GM11168 (cell line): ENCODE measurements around the gene NFYA.

Source experiments
- in situ Hi-C: fragments of 300-500 bp; cut with MboI; formaldehyde crosslinking; loops from one replicate; pipeline ENCODE4 v1.12.0; 2022; ENCODE audit warnings: low sequenced_read_pairs; ENCODE audit not compliant: unreplicated experiment

Gene NFYA

DNA sequence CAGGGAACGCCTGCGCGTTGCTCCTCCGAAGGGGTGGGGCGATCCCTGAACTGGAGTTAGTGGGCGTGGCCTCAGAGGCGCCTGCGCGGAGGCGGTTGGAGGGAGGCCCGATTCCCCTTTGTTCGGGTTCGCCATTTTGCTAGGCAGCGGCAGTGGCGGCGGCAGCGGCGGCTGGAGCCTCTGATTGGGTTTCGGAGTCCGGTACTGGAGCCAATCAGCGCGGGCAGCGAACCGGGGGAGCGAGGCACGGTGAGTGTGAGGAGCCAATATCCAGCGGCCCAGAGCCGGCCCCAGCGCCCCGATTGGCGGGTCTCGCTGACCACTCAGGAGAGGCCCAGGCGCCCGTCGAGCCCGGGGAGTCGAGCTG, at the start of gene NFYA:
Gene NFYA (plus strand): TSS at position 139 of the 367 bp plus-strand sequence. CDS start 6,116 bp downstream, outside the sequence.
- in situ Hi-C loops: no loop called here

DNA sequence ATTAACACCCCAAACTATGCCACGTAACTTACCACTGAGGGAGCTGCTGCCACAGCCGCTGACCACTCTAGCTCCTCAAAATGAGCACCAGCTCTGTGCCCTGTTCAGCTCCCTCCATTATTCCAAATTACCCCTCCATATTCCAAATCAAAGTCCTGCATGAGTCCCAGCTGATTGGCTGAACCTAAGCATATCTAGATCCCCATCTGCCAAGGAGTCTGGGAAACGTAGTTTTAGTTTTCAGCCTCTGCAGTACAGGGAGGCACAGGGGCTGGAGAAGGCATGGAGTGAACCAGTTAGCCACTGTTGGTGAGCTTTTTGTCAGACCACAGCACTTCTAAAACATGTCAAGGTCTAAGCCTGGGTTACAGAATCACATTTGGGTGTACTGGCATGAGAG, 49.7 kb upstream of the NFYA start:
- in situ Hi-C loops: no loop called here

DNA sequence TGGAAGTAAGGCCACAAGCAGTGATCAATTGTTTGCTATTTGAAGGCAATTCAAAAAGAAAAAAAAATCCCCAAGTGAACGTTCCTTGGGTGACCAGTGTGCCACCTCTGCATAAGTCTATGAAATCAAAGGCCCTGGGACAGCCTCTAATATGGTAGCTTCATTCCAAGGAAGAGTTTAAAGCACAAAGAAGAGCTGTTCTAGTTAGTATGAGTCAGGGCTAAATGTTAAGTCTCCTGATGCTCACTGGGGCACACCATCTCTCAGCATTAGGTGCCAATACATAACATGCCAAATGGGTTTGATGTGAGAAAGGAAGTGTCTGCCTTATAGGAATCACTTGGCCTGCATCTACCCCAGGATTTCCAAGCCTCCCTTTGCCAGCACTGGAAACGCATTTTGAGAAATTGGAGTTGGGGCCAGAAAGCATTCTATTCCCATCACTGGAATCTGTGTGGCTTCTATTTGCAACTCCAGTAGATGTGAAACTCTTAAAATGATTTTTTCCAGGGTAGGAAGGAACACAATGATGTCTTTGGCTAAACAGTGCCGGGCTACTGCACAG, 46.7 kb upstream of the NFYA start:
- in situ Hi-C loops: no loop called here

DNA sequence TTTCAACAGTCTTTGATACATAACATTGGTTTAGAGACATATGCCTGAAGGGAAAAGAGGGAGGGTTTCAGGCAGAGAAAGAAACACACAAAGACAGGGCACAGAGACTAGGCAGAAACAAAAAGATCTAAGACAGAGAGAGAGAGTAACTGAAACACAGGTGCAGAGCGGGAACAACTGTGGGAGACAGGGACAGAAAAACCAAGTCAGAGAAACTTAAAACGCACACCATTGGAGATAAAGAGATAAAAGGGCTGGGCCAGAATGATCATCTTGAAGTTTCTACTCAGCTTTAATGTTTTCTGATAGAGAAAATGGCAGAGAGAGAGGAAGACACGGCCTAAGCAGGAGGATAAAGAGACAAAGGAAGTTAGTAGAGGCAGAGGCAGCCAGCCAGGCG, 45.5 kb upstream of the NFYA start:
- in situ Hi-C loops: no loop called here

DNA sequence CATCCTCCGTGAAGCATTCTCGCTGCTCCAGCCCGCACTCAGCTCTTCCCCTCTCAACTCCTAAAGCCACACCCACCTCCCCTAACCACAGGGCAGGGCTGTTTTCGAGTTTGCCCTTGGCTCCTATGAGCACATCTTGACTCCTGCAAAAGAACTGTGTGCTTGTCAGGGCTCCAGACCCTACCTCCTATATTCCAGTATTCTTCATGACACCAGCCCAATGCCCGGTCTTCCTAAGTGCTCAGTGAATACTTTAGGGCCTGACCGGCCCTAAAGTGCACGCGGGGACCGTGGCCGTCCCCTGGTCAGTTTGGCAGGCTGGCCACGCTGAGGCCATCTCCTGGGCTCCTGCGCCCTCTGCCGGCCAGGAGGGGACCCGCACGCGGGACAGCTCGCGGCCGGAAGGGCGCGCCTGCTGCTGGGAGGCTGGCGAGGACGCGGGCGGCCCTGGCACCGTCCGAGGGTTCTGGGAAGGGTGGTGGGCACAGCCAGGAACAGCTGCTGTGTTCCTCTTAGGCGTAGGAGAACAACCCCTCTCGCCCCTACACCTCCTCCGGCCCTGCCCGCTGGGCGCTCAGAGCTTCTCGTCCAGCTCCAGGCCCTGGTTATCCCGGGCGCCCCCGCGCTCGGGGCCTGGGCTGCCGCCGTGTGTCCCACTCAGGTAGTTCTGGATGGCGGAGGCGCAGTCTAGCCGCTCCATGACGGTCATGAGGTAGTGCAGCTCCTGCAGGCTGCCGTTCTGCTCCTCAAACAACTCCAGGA, 44.8 kb upstream of the NFYA start:
- in situ Hi-C loops: no loop called here

DNA sequence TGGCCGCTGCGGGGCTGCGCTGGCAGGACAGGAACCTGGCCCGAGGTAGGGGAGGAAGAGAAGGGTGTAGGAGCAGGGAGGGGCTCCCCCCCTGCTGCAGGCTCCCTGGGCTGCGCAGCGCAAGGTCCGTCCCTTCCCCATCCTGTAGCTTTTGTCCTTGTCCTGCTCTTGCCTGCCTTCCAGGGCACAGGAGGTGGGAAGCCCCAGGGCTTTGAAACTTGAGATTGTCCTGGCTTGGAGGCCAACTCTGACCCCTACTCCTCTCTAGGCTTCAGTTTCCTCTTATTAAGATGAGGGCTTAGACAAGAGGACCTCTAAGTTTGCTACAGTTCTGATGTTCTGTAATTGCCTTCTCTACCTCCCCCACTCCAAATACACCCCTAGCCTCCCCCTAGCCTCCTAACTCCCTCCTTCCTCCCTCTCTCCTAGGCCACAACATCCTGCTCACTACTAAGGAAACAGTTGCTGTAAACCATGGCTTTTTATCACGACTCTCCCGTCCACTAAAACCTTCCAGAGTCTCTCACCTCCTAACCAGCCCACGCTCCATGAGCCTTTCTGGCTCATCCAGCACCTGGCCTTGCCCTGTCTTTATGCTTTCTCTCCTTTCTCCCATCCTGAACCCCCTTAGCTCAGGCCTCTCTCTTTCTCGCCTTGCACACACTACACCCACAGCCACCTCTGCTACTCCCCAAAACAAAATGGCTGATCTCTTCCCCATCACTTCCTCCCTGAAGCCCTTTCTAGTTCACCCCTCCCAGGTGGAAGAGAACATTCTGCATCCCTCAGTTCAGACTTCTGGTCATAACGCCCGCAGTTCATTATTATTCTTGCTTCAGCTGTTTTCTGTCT, 44.0 kb upstream of the NFYA start:
- in situ Hi-C loops: no loop called here

DNA sequence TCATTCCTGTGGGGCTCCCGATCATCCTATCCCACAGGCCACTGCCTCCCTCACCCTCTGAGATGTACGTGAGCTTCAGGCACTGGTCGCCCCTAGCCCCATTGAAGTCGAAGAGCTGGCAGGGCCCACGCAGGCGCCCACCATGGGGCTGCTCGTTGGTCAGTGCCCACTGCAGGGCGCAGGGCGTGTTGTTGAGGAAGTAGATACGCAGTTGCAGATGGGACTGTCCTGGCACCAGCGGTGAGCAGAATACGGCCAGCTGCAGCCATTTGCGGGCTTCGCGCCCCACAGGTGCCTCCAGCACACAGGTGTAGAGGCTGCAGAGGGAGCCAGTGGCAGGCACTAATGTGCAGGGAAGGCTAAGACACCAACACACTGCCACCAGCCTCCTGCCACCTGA, 39.9 kb upstream of the NFYA start:
- in situ Hi-C loops: no loop called here

DNA sequence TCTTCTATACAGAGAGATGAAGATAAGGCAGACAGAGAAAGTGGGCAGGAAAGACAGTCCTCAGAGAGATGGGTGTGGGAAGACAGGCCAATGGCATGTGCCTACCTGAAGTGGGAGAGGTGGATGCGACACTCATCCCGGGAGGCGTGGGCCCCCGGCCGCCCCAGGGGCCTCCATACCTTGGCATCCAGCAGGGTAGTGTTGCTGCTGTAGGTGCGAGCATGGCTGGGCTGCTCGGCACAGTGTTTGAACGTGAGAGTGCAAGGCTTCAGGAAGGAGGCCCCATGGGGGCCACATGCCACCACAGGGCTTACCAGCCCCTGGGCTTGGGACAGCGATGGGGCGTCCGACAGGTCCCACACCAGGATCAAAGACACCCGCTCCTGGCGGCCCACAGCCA, 39.0 kb upstream of the NFYA start:
- in situ Hi-C loops: no loop called here

DNA sequence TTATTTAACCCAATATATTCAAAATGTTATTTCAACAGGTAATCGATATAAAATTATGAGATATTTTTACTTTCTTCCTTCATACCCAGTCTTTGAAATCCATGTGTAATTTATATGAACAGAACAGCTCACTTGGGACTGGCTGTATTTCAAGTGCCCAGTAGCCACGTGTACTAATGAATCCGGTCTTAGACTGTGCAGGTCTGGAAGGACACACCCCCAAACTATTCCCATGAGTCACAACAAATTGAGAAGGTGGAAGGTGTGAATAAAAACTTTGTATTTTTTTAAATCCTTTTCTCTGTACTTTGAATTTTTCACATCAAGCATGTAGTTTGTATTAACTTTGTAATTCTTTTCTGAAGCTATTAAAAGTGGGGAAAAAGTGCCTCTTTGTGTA, 36.6 kb upstream of the NFYA start:
- in situ Hi-C loops: no loop called here

DNA sequence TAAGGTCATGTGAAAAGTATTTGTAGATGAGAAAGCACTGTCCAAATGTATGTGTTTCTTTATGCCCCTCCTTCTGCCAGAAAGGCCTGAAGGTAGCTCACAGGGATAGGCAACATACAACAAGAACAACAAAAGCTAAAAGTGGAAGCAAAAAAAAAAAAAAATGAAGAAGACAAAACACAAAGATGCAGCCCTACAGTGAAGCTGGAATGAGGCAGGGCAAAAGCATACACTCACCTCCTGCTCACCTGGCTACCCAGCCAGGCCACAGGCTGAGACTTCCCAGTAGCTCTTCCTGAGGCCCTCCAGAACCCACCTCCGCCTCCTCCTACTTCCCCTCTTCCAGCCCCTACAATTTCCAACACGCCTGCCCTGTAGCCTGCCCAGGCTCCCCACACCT, 36.2 kb upstream of the NFYA start:
- in situ Hi-C loops: no loop called here

DNA sequence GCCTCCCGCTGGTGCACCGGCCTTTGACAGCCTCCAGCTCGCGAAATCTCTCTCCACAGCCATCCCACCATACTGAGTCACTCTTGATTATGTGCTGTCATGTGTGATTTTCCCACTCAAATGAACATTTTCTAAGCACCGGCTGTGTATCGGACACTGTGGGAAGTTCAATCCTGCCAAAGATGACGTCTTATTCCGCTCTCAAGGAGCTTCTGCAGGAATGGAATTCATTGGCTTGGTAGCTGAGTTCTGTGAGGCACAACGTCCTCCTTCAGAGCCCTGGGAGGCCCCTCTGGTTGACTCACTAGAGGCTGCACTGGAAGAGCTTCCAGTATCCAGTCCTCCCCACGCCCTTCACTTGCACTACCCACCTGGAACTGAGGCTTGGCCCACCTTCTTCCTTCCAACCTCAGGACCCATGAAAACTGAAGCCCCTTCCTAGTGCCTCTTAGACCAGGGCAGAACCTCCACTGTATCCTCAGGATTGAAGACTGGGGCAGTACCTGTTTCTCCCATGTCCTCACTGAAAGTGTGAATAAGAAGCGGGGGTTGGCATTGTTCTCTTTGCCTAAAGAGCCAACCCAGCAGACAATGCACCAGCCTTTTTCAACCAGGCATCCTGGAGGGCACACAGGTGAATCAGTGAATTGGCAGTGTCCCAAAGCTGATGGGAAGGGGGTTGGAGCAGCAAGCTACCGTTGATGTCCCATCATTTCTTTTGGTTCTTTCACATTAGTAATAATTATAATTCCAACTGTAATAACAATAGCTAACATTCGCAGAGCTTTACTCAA, 35.5 kb upstream of the NFYA start:
- in situ Hi-C loops: no loop called here

DNA sequence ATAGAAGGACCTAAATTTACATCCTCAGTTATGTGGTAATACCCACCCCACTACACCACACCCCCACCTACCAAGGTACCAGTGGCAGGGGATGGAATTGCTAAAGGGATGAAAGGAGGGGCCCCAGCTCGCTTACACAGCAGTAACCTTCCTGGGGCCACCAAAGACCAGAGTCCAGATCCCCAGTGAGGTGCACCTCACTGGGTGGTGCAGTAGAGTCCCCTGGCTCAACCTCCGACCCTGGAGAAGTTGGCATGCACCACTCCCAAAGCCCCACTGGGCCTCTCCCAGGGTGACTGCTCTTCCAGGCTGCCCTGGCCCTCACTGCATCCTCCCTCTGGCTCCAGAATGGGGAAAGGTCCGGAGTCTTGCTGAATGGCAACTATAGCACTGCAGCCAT, 34.6 kb upstream of the NFYA start:
- in situ Hi-C loops: no loop called here

DNA sequence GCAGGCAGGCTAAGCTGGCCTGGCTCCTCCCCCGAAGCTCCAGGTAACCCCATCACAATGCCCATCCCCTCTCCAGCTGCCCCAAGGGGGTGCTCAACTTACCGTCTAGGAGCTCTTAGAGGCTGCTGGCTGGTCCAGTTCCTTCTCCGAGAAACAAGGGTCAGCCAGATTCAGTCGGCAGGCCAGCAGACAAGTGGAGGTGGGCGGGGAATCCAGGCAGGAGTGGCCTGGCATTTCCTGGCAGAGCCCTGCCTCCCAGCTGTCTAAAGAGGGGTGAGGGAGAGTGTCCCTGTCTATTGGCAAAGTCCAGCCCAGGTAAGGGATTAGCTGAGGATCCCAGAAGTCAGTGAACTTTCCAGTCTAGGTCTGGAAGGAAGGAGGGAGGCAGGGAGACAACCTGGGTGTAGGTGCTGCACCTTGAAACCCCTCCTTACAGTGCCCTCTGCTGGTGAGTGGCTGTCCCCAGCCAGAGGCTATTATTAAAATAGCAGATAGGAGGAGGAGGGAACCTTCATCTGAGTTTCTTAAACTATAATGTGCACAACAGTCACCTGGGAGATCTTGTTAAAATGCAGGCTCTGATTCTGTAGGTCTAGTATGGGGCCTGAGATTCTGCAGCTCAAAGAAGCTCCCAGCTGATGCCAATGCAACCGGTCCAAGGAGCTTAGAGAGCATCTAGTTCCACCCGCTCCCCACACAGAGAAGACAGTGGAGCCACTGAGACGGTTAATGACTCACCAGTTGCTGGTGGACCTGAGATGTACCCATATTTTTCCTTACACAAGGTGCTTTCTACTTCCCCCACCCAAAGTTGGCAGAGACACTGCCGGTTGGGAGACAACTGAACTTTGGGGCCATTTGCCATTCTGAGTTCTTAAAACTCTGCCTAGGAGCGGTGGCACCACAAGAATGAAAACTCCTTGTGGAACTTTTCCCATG, 33.4 kb upstream of the NFYA start, which contains the start of gene UNC5CL:
Gene UNC5CL (minus strand): TSS at position 162 of the 939 bp plus-strand sequence. CDS start 4,147 bp downstream, outside the sequence.
- in situ Hi-C loops: no loop called here

DNA sequence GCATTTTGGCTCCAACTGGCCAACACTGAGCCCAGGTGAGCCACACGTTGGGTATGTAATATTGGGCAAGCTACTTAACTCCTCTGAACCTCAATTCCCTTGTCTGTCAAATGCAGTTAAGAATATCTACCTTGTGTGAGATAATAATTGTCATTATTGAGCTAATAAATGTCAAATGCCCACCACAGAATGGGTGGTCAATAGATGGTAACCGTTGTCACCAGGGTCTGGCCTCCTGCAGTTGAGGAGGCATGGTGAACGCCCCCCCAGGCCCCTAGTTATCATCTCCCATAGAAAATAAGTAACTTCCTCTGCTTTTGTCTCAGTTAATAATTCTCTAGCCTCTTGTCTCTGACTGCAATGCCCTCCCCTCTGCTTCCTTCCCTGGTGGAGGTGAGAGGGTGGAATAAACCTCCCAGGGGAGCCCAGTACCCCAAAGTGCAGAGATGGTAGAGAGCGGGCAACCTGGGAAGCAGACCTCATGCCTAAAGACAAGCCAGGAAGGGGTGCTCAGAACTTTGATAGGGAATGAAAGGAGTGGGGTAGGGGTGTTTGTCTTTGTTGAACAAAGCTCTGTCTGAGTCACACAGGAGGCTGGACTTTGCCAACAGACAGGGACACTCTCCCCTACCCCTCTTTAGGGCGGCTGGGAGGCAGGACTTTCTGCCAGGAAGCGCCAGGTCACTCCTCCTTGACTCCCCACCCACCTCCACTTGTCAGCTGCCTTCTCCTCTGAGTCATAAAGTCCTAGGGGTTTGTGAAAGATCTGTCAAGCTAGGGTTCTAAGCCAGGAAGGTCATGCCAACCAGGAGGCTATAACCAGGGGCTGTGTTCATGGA, 32.5 kb upstream of the NFYA start:
- in situ Hi-C loops: no loop called here

DNA sequence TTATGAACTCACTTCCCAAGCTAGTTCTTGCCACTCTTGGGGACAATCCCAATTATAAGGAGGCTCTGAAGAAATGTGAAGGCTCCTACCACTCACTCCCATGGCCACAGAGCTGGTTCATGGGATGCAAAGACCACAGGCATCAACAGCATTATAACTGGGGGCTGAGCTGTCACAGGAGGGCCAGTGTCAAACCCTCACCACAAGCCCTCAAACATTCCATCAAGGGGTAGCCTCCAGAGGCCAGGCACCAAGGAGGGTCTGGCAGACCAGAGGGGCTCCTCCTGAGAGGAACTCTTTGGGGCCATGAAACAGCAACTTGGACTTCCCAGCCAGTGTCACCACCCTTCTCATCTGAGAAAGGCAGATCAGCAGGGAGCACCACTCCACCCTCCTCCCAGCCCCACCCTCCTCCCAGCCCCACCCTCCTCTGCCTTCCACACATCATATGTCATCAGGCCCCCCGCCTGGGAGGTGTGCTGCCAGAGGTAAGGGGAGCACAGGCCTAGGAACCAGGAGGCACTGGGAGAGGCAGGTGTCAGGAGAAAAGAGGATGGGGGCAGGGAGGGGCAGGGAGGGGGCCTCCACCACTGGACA, 31.7 kb upstream of the NFYA start:
- in situ Hi-C loops: no loop called here

DNA sequence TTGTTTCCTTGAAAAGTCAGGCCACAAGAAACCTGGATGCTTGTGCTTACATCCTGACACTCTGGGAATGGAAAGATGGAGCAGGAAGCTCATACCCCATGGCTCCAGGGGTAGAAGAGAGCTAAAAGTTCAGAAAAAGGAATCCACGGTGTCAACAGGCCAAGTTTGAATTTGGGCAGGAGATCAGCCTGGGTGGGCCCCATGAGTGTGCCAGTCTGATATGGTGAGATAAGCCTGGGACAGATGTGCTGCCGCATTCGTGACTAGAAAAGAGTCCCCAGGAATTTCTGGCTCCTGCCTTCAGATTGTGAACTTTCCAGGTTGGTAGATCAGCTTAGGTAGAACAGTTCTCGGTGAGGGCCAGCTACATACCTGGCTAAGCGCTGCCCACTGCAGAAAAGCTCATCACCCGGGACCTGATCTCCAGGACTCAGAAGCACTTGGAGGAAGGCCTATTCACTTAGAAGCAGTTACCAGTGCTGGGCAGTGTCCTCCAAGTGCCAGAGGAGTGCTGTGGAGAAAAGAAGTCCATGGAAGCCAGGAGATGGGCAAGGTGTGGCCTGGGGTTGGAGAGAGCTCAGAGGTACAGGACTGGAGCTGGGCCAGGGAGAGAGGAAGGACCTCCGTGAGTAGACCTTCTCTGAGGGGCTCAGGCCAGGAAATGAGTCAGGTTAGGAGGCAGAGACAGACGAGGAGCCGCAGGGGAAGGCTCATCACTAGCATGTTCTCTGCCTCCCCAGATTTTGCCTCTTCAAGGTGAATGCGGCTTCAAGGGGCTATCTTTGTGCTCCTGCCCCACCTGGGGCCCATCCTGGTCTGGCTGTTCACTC, 30.3 kb upstream of the NFYA start, which contains the start of gene TSPO2:
Gene TSPO2 (plus strand): TSS at position 242 of the 830 bp plus-strand sequence. CDS start 519 bp downstream, at position 761.
- in situ Hi-C loops: no loop called here

DNA sequence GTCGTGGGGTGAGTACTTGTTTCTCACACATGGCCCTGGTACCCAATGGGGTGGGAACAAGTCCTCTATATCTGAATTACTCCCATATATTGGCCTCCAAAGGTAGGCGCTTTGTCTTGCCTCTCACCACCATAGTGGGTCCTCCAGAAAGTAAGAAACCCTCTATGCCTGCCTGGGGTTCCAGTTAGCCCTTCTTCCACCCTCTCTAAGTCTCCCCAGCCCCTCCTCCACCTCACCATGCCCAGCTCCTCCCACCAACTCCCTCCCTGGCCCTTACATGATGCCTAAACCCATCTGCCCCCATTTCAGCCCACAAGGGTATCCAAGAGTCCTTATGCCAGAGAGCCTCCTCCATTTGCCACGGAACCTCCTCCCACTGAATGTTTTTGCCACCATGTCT, 29.6 kb upstream of the NFYA start:
- in situ Hi-C loops: no loop called here
